Right lobe of liver (tissue), 4 donors: ENCODE measurements around the gene TBX18.

Source experiments
- CTCF ChIP-seq, 4 donors: fragments of 200-600 bp in 3 of 4; fragments of 450-650 bp in 1 of 4; IDR thresholded peaks; one replicate each; pipeline versions ENCODE4 v1.5.1 to v1.8.0; 2016 to 2022; ENCODE audit warnings: antibody characterized with exemption in 4 of 4, mild to moderate bottlenecking in 2 of 4
- POLR2A ChIP-seq: fragments of 450-650 bp; IDR thresholded peaks from one replicate; pipeline ENCODE4 v1.6.1; 2017; ENCODE audit warnings: antibody characterized with exemption, mild to moderate bottlenecking
- donor health status: DM: no; HTN: no; CAD: no.
- donor health status: DM: no; HTN: no; CAD: no.
- donor health status: DM: no; HTN: yes; CAD: no.

GRCh38 chr6:84756466-84756865 lies 7.9 kb downstream of the TBX18 start:
- no peak for TF ChIP-seq CTCF (IDR thresholded peaks at IDR 0.05)
- no peak for TF ChIP-seq POLR2A
